Activated T-helper 1 cell treated with Interleukin-2 at 50 U/mL for 16 hours (primary cell): ENCODE results near the gene STIMATE.

Experiments
- DNase-seq: peaks from one replicate; pipeline ENCODE4 v3.0.0-alpha.2; 2020; ENCODE audit warnings: low read depth

Gene STIMATE

GRCh38 chr3:52791366-52791765, 106.0 kb downstream of the STIMATE start:
- no peak for DNase-seq

GRCh38 chr3:52790741-52791140, 106.6 kb downstream of the STIMATE start:
- DNase-seq: no peak

GRCh38 chr3:52790337-52790736, 107.0 kb downstream of the STIMATE start:
- no peak for DNase-seq

GRCh38 chr3:52789746-52790040, 107.7 kb downstream of the STIMATE start:
- DNase-seq: no peak

GRCh38 chr3:52788890-52789745, 108.2 kb downstream of the STIMATE start:
- DNase-seq: no peak

DNA sequence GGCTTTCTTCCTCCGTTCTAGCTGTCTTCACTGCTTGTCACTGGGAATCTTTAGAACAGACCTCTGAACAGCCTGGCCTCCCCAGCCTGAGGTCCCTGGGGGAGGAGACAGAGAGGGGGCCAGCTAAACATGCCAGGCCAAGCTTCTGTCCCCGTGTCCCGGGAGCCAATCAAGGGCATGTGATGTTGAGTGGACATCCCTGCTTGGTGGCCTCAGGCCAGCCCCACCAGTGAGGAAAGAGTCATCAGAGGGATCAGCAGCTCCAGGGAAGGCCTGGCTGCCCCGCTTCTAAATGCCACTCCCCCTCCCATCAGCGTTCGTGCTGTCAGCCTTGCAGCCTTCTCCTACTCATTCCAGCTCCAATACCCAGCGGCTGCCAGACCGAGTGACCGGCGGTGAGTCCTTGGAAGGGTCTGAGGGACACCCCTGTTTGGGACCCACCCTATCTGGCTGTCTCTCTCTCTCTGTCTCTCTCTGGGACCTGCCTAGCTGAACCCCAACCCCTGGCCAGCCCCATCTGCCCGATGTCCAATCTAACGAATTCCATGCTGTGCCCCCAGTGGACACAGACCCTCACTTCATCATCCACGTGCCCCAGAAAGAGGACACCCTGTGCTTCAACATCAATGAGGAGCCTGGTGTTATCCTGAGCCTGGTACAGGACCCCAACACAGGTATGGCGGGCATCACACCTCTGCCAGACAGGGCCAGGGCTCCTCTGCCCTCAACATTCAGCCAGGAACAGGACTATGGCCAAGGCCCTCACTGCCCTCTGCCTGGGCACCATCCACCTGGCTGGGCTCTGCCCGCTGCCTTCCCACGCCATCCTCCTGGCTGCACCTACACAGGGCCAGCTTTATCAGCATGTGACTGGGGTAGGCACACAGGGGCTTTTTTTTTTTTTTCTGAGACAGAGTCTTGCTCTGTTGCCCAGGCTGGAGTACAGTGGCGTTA, 109.4 kb downstream of the STIMATE start:
- no peak for DNase-seq

DNA sequence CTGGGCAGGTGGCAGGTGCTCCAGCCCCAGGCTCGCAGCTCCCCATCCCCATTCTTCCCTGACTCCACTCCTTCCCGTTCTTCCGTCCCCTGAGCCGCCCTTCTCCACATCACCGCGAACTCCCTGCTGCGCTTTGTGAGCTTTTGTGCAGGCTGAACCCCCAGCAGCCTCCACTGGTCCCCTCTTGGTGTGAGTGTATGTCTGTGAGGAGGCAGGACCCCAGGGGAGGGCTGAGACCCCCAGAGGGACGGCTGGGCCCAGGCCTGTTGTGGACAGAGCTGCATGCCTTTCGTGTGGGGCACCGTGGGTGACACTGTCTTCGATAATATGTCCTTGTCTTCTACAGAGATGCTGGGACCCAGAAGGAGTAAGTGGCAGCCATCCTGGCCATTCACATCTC, 110.1 kb downstream of the STIMATE start:
- no peak for DNase-seq
